GM18867 (cell line): Measurements from ENCODE around the gene SIX3.
A peak's percentile ranks its signal among the peaks of the same experiment; 100 is the strongest.

Source experiments
- ATAC-seq: cut with Tn5 transposase; IDR thresholded peaks from one replicate; pipeline ENCODE4 v1.9.1; 2021; ENCODE audit warnings: mild to moderate bottlenecking, moderate library complexity; ENCODE audit not compliant: unreplicated experiment

The SIX3 gene

GRCh38 chr2:44930274-44931197 is 11.0 kb upstream of the SIX3 start:
- no peak for ATAC-seq

GRCh38 chr2:44931198-44931780 is 10.2 kb upstream of the SIX3 start:
- ATAC-seq: no peak

- ATAC-seq: no peak
These were observed 9.4 kb upstream of the SIX3 start for GRCh38 chr2:44932079-44932478.

- ATAC-seq: no peak
These were observed 8.7 kb upstream of the SIX3 start for GRCh38 chr2:44932564-44933392.

GRCh38 chr2:44933434-44933951 is 8.0 kb upstream of the SIX3 start:
- ATAC-seq: no peak

DNA sequence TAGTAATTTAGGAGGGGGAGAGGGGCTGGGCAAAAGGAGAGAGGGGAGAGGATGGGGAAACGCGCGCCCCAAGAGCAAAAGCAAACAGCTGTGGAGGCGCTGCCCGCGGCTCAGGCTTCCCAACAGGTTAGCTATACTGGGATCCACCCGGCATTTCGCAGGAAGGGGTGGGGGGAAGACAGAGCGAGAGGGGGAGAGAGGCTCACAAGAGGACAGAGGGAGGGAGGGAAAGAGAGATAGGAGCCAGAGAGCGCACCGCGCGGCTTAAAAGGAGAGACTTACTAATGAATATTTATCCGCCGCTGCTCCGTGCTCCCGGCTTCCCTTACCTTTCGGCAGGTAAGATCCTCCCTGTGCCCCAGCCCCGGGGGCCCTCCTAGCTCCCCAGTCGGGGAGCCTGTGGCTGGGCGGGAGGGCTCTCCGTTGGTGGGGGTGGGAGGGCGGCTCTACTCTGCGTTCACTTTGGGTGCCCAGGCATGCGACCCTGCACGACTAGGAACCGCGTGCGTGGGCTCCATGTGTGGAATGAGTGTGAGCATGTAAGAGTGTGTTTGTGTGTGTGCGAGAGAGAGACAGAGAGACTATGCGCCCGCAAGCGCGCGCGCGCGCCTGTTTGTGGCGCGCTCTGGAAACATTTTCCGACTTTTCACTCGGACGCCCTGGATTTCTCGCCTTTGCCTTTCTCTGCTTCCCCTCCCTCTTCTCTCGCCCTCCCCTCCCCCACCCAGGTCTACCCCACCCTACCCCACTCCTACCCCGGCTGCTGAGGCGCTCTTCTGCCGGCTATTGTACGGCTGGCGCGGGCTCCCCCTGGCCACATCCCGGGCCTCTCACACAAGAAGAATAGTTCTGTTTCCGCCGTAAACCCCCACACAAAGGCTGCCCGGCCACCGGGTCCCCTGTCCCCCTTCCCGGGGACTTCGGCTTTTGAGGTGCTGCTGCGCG is 7.2 kb upstream of the SIX3 start:
- ATAC-seq: no peak

GRCh38 chr2:44934983-44935728 is 6.3 kb upstream of the SIX3 start:
- no peak for ATAC-seq

DNA sequence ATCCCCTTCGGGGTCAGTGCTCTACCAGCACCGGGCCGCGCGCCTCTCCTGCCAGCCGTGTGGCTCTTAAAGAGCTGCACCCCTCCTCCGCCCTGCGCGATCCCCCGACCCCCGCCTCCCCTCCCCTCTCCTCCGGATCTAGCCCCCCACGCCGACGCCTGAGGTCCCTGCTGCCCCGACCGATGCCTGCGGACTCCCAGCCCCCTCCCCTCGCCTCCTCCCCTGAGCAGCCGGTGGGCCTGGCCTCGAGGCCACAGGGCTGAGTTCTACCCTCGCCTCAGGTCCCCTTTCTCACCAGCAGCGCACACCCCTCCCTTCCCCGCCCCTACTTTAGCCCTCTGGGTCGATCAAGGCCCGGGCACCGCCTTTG is 5.8 kb upstream of the SIX3 start:
- no peak for ATAC-seq

DNA sequence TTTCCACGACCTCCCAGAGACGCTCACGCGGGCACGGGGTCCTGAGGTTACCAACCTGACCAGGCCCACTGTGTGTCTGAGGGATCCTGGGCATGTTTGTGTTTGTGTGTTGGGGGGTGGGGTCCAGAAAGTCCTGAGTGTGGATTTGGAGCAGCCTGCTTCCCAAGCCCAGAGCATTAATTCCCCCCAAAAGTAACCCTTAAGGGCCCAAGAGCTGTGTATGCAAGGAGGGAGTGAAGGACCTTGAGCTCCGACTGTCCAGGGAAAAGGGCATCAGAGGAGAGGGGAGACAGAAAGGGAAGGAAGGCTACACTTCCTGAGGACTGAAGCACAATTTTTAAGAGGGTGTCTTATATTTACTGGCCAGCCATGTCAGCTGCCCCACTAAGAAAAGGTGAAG is 5.2 kb upstream of the SIX3 start:
- no peak for ATAC-seq

GRCh38 chr2:44936715-44937687 is 4.5 kb upstream of the SIX3 start:
- ATAC-seq: no peak

DNA sequence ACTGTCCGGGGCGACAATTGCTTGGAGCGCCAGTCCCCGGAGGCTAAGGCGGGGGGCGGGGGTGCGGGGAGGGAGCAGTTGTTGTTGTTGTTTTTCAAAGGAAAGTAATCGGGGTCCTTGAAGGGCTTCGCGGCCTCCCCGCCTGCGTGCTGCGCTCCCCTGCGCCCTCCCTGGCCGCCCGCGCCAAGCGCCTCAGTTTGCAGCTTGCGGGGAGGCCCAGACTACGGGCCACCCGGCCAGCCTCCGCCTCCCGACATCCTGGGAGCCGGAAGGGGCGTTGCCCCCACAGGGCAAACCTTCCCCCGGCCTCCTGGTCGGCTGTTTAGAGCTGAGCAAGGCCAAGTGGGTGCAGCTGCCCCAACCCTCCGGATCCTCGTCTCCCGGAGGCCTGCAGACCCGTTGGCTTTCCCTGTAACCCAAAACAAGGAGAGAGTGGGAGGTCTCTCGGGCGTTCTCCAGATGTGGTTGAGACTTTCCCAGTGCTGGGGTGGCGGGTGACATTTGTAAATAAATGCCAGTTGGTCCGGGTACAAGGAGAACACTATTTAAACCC is 3.7 kb upstream of the SIX3 start:
- ATAC-seq: peak; percentile 45

DNA sequence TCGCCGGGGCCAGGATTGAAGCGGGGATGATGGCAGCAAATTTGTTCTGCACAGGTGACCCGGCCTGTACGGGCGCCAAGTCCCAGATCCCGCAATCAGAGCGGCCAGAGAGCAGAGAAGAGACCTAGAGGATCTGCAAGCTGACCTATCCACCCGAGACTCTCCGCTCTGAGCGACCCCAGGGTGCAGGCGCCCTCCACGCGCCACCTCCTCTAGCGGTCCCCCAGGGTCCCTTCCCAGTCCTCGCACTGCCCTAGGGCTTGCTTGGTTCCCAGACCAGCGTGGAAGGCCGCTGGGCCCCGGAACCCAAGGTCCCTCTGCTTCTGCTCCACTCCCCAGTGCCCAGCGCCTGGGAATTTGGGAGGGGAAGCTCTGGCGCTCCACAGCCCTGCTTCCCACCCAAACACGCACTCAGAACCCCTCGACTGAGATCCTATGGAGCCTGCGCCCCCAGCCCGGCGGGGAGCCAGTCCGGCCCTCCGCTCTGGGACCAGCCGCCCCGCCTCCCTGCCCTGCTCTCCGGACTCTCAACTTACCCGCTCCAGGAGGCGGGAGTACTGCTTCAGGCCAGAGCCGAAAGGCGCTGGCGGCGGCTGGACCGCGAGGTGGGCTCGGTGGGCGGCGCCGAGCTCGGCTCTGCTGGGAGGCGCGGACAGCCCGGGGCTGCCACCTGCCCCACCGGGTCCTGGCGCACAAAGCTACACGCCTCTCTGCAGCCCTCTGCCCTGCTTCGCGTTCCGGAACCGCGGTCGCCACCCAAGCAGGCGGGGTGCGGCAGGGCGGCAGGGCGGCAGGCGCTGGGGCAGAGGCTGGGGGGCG is 3.0 kb upstream of the SIX3 start:
- peak; percentile 28 for ATAC-seq

- no peak for ATAC-seq
These were observed 2.1 kb upstream of the SIX3 start for GRCh38 chr2:44939106-44940048.

DNA sequence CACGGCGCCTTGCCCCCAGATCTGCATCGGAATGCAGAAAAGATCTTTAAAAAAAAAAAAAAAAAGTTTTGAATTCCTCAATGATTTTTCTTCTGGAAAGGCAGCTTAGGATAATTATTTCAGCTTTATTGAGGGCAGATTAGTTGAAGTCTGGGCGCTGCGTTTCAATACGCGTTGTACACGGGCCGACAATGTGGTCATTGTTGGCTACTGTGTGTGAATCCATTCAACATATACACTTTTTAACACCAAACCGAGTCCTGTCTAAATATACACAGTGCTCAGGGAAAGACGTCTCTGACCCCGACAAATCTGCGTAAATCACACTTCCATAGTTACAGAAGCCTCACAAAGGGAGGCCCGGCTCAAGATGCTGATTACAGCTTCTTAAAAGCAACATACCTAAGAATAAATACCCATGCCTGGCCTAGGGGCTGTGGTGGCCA is 1.4 kb upstream of the SIX3 start:
- ATAC-seq: no peak

DNA sequence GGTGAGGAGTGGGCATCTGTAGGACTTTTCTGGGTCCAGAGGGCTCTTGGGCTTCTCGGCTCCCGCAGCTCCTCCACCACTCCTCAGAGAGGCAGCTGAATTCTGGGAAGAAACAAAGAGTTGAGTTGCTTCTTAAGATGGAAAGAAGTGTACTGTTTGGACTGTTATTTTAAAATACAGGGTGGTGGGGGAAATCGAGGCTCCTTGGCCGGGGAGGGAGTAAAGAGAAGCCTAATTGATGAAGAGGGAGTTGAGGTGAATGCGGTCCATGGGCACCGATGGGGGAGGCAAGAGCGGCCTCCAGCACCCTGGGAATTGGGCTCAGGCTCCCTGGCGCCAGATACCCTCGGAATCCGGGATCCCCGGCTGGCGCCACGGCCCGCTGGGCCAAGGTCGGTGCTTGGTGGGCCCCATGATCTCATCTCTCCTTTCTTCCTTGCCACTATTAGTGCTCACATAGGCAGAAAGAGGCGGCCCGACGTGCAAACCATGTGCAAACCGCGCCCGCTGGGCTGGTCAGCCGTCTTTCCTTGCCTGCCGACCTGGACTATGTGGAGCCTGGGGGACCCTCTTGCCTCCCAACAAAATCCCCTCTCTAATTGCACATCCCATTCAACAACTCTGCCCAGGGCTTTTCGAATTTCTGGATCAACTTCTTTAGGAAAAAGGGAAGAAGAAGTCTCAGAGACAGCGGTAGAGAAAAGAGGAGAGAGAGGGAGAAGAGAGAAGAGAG is 604 bp upstream of the SIX3 start:
- ATAC-seq: no peak
